HTERT RPE-1 (cell line): ENCODE measurements around the gene KRT77.
"Not testable (repeated sequence)": the region's sequence is repeated elsewhere in the genome, so short reads cannot be mapped to it uniquely, and the experiment has no call there.

ENCODE experiments used
- in situ Hi-C: fragments of 300-500 bp; cut with MboI; formaldehyde crosslinking; loops from 4 replicates; pipeline ENCODE4 v1.14.3; 2020; ENCODE audit warnings: low sequenced_read_pairs

The KRT77 gene

GRCh38 chr12:52677671-52678070 lies 25.7 kb downstream of the KRT77 start:
- in situ Hi-C loops, result no loop called here

- in situ Hi-C loops, result no loop called here
These were observed 26.2 kb downstream of the KRT77 start for GRCh38 chr12:52677126-52677525.

- in situ Hi-C loops, result no loop called here
These were observed 27.2 kb downstream of the KRT77 start for GRCh38 chr12:52676163-52676562.

- in situ Hi-C loops, result no loop called here
These were observed 28.0 kb downstream of the KRT77 start for GRCh38 chr12:52675301-52675701.

- in situ Hi-C loops, result no loop called here
These were observed 28.9 kb downstream of the KRT77 start for GRCh38 chr12:52674433-52674775.

- in situ Hi-C loops, result no loop called here
These were observed 29.5 kb downstream of the KRT77 start for GRCh38 chr12:52673713-52674432.

- in situ Hi-C loops, result no loop called here
These were observed 30.1 kb downstream of the KRT77 start for GRCh38 chr12:52673217-52673616.

- in situ Hi-C loops, result no loop called here
These were observed 30.9 kb downstream of the KRT77 start for GRCh38 chr12:52672321-52672933.

- in situ Hi-C loops, result no loop called here
These were observed 32.4 kb downstream of the KRT77 start for GRCh38 chr12:52670961-52671360.

- in situ Hi-C loops, result no loop called here
These were observed 32.8 kb downstream of the KRT77 start for GRCh38 chr12:52670506-52670905.

- in situ Hi-C loops, result not testable (repeated sequence)
These were observed 33.4 kb downstream of the KRT77 start for GRCh38 chr12:52669941-52670340.

GRCh38 chr12:52669426-52669825 lies 33.9 kb downstream of the KRT77 start:
- in situ Hi-C loops, result no loop called here

GRCh38 chr12:52667931-52668330 lies 35.4 kb downstream of the KRT77 start:
- in situ Hi-C loops, result no loop called here

GRCh38 chr12:52667509-52667908 lies 35.8 kb downstream of the KRT77 start:
- in situ Hi-C loops, result no loop called here

GRCh38 chr12:52666471-52666870 lies 36.9 kb downstream of the KRT77 start:
- in situ Hi-C loops, result no loop called here

GRCh38 chr12:52663420-52663819 lies 39.9 kb downstream of the KRT77 start:
- in situ Hi-C loops, result no loop called here

- in situ Hi-C loops, result no loop called here
These were observed 40.5 kb downstream of the KRT77 start for GRCh38 chr12:52662918-52663229.

GRCh38 chr12:52662093-52662917 lies 41.0 kb downstream of the KRT77 start:
- in situ Hi-C loops, result no loop called here

GRCh38 chr12:52661668-52662067 lies 41.7 kb downstream of the KRT77 start:
- in situ Hi-C loops, result no loop called here

- in situ Hi-C loops, result no loop called here
These were observed 42.3 kb downstream of the KRT77 start for GRCh38 chr12:52660934-52661499.

GRCh38 chr12:52659951-52660350 lies 43.4 kb downstream of the KRT77 start:
- in situ Hi-C loops, result no loop called here

- in situ Hi-C loops, result no loop called here
These were observed 43.9 kb downstream of the KRT77 start for GRCh38 chr12:52659395-52659794.
